Neuronal stem cell (in vitro differentiated cells): Measurements from ENCODE around the gene CSF2RB.

Experiments
- DNase-seq: peaks from one replicate; pipeline ENCODE4 v3.0.0-alpha.2; 2013; ENCODE audit warnings: low spot score
- H2AFZ ChIP-seq: one replicate; pipeline ENCODE4 v1.6.1; 2013; ENCODE audit warnings: mild to moderate bottlenecking, low read length, inconsistent platforms
- H2AK5ac ChIP-seq: 2 replicates; pipeline ENCODE4 v1.6.1; 2013; ENCODE audit warnings: low read depth, mild to moderate bottlenecking, inconsistent platforms, low read length, moderate library complexity, mixed read lengths
- H2BK120ac ChIP-seq: 2 replicates; pipeline ENCODE4 v1.6.1; 2013; ENCODE audit warnings: low read depth, mild to moderate bottlenecking, inconsistent platforms, low read length, moderate library complexity, mixed read lengths
- H2BK12ac ChIP-seq: one replicate; pipeline ENCODE4 v1.6.1; 2013; ENCODE audit warnings: low read length, inconsistent platforms
- H2BK15ac ChIP-seq: 2 replicates; pipeline ENCODE4 v1.6.1; 2013; ENCODE audit warnings: mild to moderate bottlenecking, low read length, inconsistent platforms, mixed read lengths
- H2BK5ac ChIP-seq: one replicate; pipeline ENCODE4 v1.6.1; 2013; ENCODE audit warnings: inconsistent platforms, mild to moderate bottlenecking, low read length, moderate library complexity
- H3K14ac ChIP-seq: one replicate; pipeline ENCODE4 v1.6.1; 2013; ENCODE audit warnings: low read length, inconsistent platforms
- H3K18ac ChIP-seq: 2 replicates; pipeline ENCODE4 v1.6.1; 2013; ENCODE audit warnings: low read length, inconsistent platforms
- H3K23ac ChIP-seq: 2 replicates; pipeline ENCODE4 v1.6.1; 2013; ENCODE audit warnings: low read depth, mild to moderate bottlenecking, mixed read lengths, low read length, inconsistent platforms; ENCODE audit not compliant: poor library complexity
- H3K27ac ChIP-seq: replicated peaks from 3 replicates; pipeline ENCODE4 v1.5.1; 2013; ENCODE audit warnings: low read length, inconsistent platforms
- H3K27me3 ChIP-seq, 3 experiments: 2 replicates each; pipeline ENCODE4 v1.6.1; 2013; ENCODE audit warnings: low read length in 3 of 3, mild to moderate bottlenecking in 2 of 3, inconsistent platforms in 1 of 3, low read depth in 1 of 3, mixed read lengths in 1 of 3, moderate library complexity in 1 of 3; ENCODE audit not compliant: control insufficient read depth in 3 of 3, insufficient read depth in 3 of 3
- H3K36me3 ChIP-seq, 2 donors: replicated peaks in 1 of 2; 2 replicates each; pipeline ENCODE4 v1.6.1; 2013; ENCODE audit warnings: low read length in 2 of 2; ENCODE audit not compliant: control insufficient read depth in 2 of 2, insufficient read depth in 2 of 2
- H3K4ac ChIP-seq: 2 replicates; pipeline ENCODE4 v1.6.1; 2013; ENCODE audit warnings: inconsistent platforms, mild to moderate bottlenecking, low read length, moderate library complexity
- H3K4me1 ChIP-seq, 2 donors: 1 replicate in 1 of 2; 2 replicates in 1 of 2; pipeline ENCODE4 v1.6.1; 2013; ENCODE audit warnings: low read length in 2 of 2, low read depth in 1 of 2; ENCODE audit not compliant: control insufficient read depth in 2 of 2, insufficient read depth in 1 of 2
- H3K4me2 ChIP-seq: one replicate; pipeline ENCODE4 v1.6.1; 2013; ENCODE audit warnings: mild to moderate bottlenecking, low read length, inconsistent platforms; ENCODE audit not compliant: insufficient read depth, poor library complexity, severe bottlenecking
- H3K4me3 ChIP-seq, 2 donors: 2 replicates each; pipeline ENCODE4 v1.5.1; 2013; ENCODE audit warnings: low read length in 2 of 2, mild to moderate bottlenecking in 2 of 2, inconsistent platforms in 1 of 2, moderate library complexity in 1 of 2
- H3K79me1 ChIP-seq: one replicate; pipeline ENCODE4 v1.6.1; 2013; ENCODE audit warnings: low read depth, mild to moderate bottlenecking, inconsistent platforms, low read length, moderate library complexity
- H3K9ac ChIP-seq: one replicate; pipeline ENCODE4 v1.6.1; 2013; ENCODE audit warnings: mild to moderate bottlenecking, low read depth, low read length, inconsistent platforms; ENCODE audit not compliant: poor library complexity
- H3K9me3 ChIP-seq, 2 donors: replicated peaks in 1 of 2; 2 replicates each; pipeline versions ENCODE3 to v1.6.1; 2013; ENCODE audit warnings: low read length in 2 of 2, mild to moderate bottlenecking in 2 of 2, inconsistent platforms in 1 of 2, low read depth in 1 of 2, mixed read lengths in 1 of 2, moderate library complexity in 1 of 2; ENCODE audit not compliant: control insufficient read depth in 2 of 2, insufficient read depth in 1 of 2
- H4K8ac ChIP-seq: one replicate; pipeline ENCODE4 v1.6.1; 2013; ENCODE audit warnings: low read depth, mild to moderate bottlenecking, inconsistent platforms, low read length, moderate library complexity
- H4K91ac ChIP-seq: one replicate; pipeline ENCODE4 v1.6.1; 2013; ENCODE audit warnings: low read length, low read depth, mild to moderate bottlenecking, inconsistent platforms; ENCODE audit not compliant: poor library complexity
- WGBS, 2 donors: extraction: QIAGEN DNeasy Blood & Tissue Kit; methylation state at CpG; one replicate each; pipeline ENCODE4 v1.1.7; 2013; ENCODE audit warnings: missing lambda C conversion rate in 2 of 2, mixed read lengths in 1 of 2; ENCODE audit not compliant: insufficient read length in 2 of 2, insufficient replicate concordance in 1 of 2; ENCODE audit errors: extremely low coverage in 2 of 2; 5-methylcytosine and 5-hydroxymethylcytosine counted together

CSF2RB gene

DNA sequence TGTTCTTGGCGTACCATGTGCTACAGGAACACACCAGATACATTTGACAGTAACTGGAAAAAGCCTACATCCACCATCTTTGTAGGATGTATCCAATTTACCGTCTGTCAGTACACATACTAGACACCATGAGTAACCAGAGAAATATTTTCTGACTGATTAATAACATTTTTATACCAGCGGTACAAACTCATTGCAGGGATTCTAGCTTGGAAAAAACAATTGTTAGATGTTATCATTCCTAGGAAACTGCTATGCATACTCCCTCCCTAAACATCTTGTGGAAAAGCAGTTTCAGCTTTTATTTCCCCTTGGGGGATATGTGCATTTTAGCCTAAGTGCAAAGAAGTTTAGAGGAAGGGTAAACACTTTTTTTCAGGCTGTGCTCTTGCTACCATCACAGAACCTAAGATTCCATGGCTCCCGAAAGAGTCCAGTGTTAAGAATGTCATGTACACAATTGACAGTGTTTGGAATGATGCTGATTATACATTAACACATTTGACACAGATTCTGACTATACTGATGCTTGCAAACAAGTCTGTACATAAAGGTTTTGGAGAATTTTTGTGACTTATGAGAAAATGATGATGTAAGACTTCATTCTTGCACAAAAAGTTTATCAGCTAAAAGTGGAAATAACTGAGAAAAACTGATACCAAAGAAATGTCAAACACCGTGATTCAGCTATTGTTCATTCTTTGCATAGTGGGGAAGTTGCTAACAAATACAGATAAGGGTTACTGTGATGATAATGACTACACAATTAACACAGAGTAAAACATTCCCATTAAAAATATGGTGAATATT lies 28.9 kb upstream of the CSF2RB start:
- H3K23ac ChIP-seq: no peak overlapping the region
- H3K18ac ChIP-seq: no peak overlapping the region
- H3K27ac ChIP-seq: no peak overlapping the region
- no peak overlapping the region for H2AFZ ChIP-seq
- H3K36me3 ChIP-seq: no peaks in the 10 kb centered on the region
- no peak overlapping the region for H3K9ac ChIP-seq
- H2BK15ac ChIP-seq: no peak overlapping the region
- H2BK5ac ChIP-seq: no peak overlapping the region
- H4K91ac ChIP-seq: no peak overlapping the region
- H3K4me2 ChIP-seq: no peak overlapping the region
- H2BK12ac ChIP-seq: no peak overlapping the region
- peaks cover 0 to 2% of the 10 kb centered on the region in 2 donors for H3K9me3 ChIP-seq
- H2BK120ac ChIP-seq: no peak overlapping the region
- WGBS, 2 donors: no CpG with 5 or more reads among the region's 5 CpGs
- no peaks in the 10 kb centered on the region for H3K4me1 ChIP-seq
- H3K27me3 ChIP-seq: peaks cover 0 to 14% (median 0%) of the 10 kb centered on the region in 3 experiments
- H2AK5ac ChIP-seq: no peak overlapping the region
- H3K14ac ChIP-seq: no peak overlapping the region
- H3K79me1 ChIP-seq: no peaks in the 10 kb centered on the region
- H3K4ac ChIP-seq: no peak overlapping the region
- no peak overlapping the region for H3K4me3 ChIP-seq
- no peak for DNase-seq
- H4K8ac ChIP-seq: no peak overlapping the region

DNA sequence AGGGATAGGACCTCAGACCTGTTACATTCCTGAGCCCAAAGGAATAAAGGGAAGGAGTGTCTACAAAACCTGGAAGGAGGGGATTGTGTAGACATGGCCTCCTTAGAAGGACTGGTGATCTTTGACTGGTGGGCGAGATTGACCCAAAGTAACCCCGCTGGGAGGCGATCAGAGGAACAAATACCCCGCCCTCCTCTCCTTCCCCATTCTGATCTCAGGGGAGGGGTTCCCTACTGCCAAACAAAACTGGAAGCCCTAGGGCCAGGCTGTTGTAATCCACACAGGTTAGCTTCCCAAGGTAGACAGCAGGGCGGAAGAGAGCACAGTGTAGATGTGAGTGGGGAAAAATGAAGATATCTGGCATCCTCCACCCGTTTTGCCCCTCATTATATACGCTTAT lies 28.0 kb upstream of the CSF2RB start:
- Histone ChIP-seq H3K4me2 (no peak overlapping the region), H2AFZ (no peak overlapping the region), H3K18ac (no peak overlapping the region), H2BK15ac (no peak overlapping the region), H2BK5ac (no peak overlapping the region), H3K36me3 (no peaks in the 10 kb centered on the region), H3K9ac (no peak overlapping the region), H3K4me3 (no peak overlapping the region), H4K91ac (no peak overlapping the region), H2BK120ac (no peak overlapping the region), H3K4ac (no peak overlapping the region), H3K27ac (no peak overlapping the region), H3K79me1 (no peaks in the 10 kb centered on the region), H4K8ac (no peak overlapping the region), H3K14ac (no peak overlapping the region), H3K27me3 (peaks cover 0 to 10% (median 0%) of the 10 kb centered on the region in 3 experiments), H3K9me3 (peaks cover 0 to 2% of the 10 kb centered on the region in 2 donors), H2AK5ac (no peak overlapping the region), H3K4me1 (no peaks in the 10 kb centered on the region), H3K23ac (no peak overlapping the region), H2BK12ac (no peak overlapping the region)
- no peak for DNase-seq
- no CpG with 5 or more reads among the region's 7 CpGs for WGBS, 2 donors

GRCh38 chr22:36886016-36886415 lies 27.4 kb upstream of the CSF2RB start:
- no CpG with 5 or more reads among the region's 4 CpGs for WGBS, 2 donors
- Histone ChIP-seq H2AFZ (no peak overlapping the region), H2BK12ac (no peak overlapping the region), H2BK5ac (no peak overlapping the region), H3K4me3 (no peak overlapping the region), H3K9me3 (peaks cover 0 to 2% of the 10 kb centered on the region in 2 donors), H2AK5ac (no peak overlapping the region), H3K9ac (no peak overlapping the region), H3K4me2 (no peak overlapping the region), H4K8ac (no peak overlapping the region), H2BK120ac (no peak overlapping the region), H4K91ac (no peak overlapping the region), H3K23ac (no peak overlapping the region), H3K27ac (no peak overlapping the region), H3K79me1 (no peaks in the 10 kb centered on the region), H3K4me1 (no peaks in the 10 kb centered on the region), H3K14ac (no peak overlapping the region), H3K4ac (no peak overlapping the region), H3K36me3 (no peaks in the 10 kb centered on the region), H2BK15ac (no peak overlapping the region), H3K27me3 (peaks cover 0 to 10% (median 0%) of the 10 kb centered on the region in 3 experiments), H3K18ac (no peak overlapping the region)
- no peak for DNase-seq

- no peak overlapping the region for H4K91ac ChIP-seq
- no peaks in the 10 kb centered on the region for H3K4me1 ChIP-seq
- no peaks in the 10 kb centered on the region for H3K36me3 ChIP-seq
- no peak overlapping the region for H3K23ac ChIP-seq
- peaks cover 0 to 2% of the 10 kb centered on the region in 2 donors for H3K9me3 ChIP-seq
- peaks cover 0 to 13% (median 0%) of the 10 kb centered on the region in 3 experiments for H3K27me3 ChIP-seq
- no peak overlapping the region for H3K4ac ChIP-seq
- no peak for DNase-seq
- no peaks in the 10 kb centered on the region for H3K79me1 ChIP-seq
- no peak overlapping the region for H3K4me2 ChIP-seq
- H3K14ac ChIP-seq: no peak overlapping the region
- WGBS, 2 donors: no CpG with 5 or more reads among the region's 4 CpGs
- no peak overlapping the region for H2AK5ac ChIP-seq
- no peak overlapping the region for H3K27ac ChIP-seq
- no peak overlapping the region for H2AFZ ChIP-seq
- H3K9ac ChIP-seq: no peak overlapping the region
- H4K8ac ChIP-seq: no peak overlapping the region
- no peak overlapping the region for H3K4me3 ChIP-seq
- no peak overlapping the region for H2BK5ac ChIP-seq
- no peak overlapping the region for H2BK15ac ChIP-seq
- no peak overlapping the region for H3K18ac ChIP-seq
- H2BK12ac ChIP-seq: no peak overlapping the region
- no peak overlapping the region for H2BK120ac ChIP-seq
These were observed 26.3 kb upstream of the CSF2RB start for GRCh38 chr22:36887162-36887561.
